Adipocyte (in vitro differentiated cells): ENCODE results near the gene RALGDS.
A peak's percentile ranks its signal among the peaks of the same experiment; 100 is the strongest.

Experiments
- DNase-seq: peaks from one replicate; pipeline ENCODE4 v3.0.0-alpha.2; 2015; ENCODE audit warnings: low read depth
- H3K27me3 ChIP-seq: replicated peaks from 2 replicates; pipeline ENCODE4 v1.7.0; 2013; ENCODE audit warnings: mild to moderate bottlenecking, low read length, moderate library complexity; ENCODE audit not compliant: control insufficient read depth, insufficient read depth
- H3K36me3 ChIP-seq: 2 replicates; pipeline ENCODE4 v1.7.0; 2013; ENCODE audit warnings: low read length, mild to moderate bottlenecking, moderate library complexity; ENCODE audit not compliant: control insufficient read depth, insufficient read depth, severe bottlenecking
- H3K4me1 ChIP-seq: 2 replicates; pipeline ENCODE4 v1.7.0; 2013; ENCODE audit warnings: mild to moderate bottlenecking, low read length, moderate library complexity; ENCODE audit not compliant: control insufficient read depth, insufficient read depth
- H3K4me3 ChIP-seq: 2 replicates; pipeline ENCODE4 v1.7.0; 2013; ENCODE audit warnings: mild to moderate bottlenecking, low read length, moderate library complexity
- H3K9ac ChIP-seq: 2 replicates; pipeline ENCODE4 v1.7.0; 2013; ENCODE audit warnings: mild to moderate bottlenecking, low read length, moderate library complexity
- H3K9me3 ChIP-seq: 2 replicates; pipeline ENCODE4 v1.7.0; 2013; ENCODE audit warnings: mild to moderate bottlenecking, low read length, moderate library complexity; ENCODE audit not compliant: control insufficient read depth

The RALGDS gene

GRCh38 chr9:133130685-133131244 lies 9.7 kb upstream of the RALGDS start:
- H3K27me3 ChIP-seq = no peaks in the 10 kb centered on the region

GRCh38 chr9:133129001-133129795 lies 8.2 kb upstream of the RALGDS start:
- no peak for DNase-seq
- H3K4me3 ChIP-seq = no peak overlapping the region

More at GRCh38 chr9:133130685-133131244, 9.7 kb upstream of the RALGDS start:
- no peaks in the 10 kb centered on the region for H3K36me3 ChIP-seq
- peaks cover 47% of the 10 kb centered on the region for H3K4me1 ChIP-seq
- no peaks in the 10 kb centered on the region for H3K9me3 ChIP-seq
- H3K4me3 ChIP-seq = no peak overlapping the region
- no peak overlapping the region for H3K9ac ChIP-seq
- no peak for DNase-seq

GRCh38 chr9:133128152-133128551 lies 7.1 kb upstream of the RALGDS start:
- Histone ChIP-seq H3K4me3 (no peak overlapping the region), H3K27me3 (no peaks in the 10 kb centered on the region), H3K4me1 (peaks cover 24% of the 10 kb centered on the region), H3K9ac (no peak overlapping the region), H3K36me3 (no peaks in the 10 kb centered on the region), H3K9me3 (no peaks in the 10 kb centered on the region)
- DNase-seq = no peak

More at GRCh38 chr9:133129001-133129795, 8.2 kb upstream of the RALGDS start:
- Histone ChIP-seq H3K27me3 (no peaks in the 10 kb centered on the region), H3K9me3 (no peaks in the 10 kb centered on the region), H3K9ac (no peak overlapping the region), H3K36me3 (no peaks in the 10 kb centered on the region), H3K4me1 (peaks cover 34% of the 10 kb centered on the region)

GRCh38 chr9:133127340-133127981 lies 6.4 kb upstream of the RALGDS start:
- no peak overlapping the region for H3K4me3 ChIP-seq
- peaks cover 27% of the 10 kb centered on the region for H3K4me1 ChIP-seq
- no peaks in the 10 kb centered on the region for H3K9me3 ChIP-seq
- no peak overlapping the region for H3K9ac ChIP-seq
- DNase-seq = no peak
- H3K36me3 ChIP-seq = no peaks in the 10 kb centered on the region
- no peaks in the 10 kb centered on the region for H3K27me3 ChIP-seq

GRCh38 chr9:133126697-133127339 lies 5.8 kb upstream of the RALGDS start:
- Histone ChIP-seq H3K27me3 (no peaks in the 10 kb centered on the region), H3K9me3 (no peaks in the 10 kb centered on the region), H3K36me3 (no peaks in the 10 kb centered on the region), H3K4me1 (peaks cover 32% of the 10 kb centered on the region), H3K4me3 (peak overlapping the region; percentile 65), H3K9ac (peak overlapping the region; percentile 39)
- DNase-seq = no peak

- Histone ChIP-seq H3K9ac (peak overlapping the region; percentile 39), H3K27me3 (no peaks in the 10 kb centered on the region), H3K36me3 (no peaks in the 10 kb centered on the region), H3K4me3 (peak overlapping the region; percentile 65), H3K9me3 (no peaks in the 10 kb centered on the region), H3K4me1 (peaks cover 32% of the 10 kb centered on the region)
- DNase-seq = peak; percentile 54
Observed at GRCh38 chr9:133125941-133126696, 5.1 kb upstream of the RALGDS start.

- no peaks in the 10 kb centered on the region for H3K9me3 ChIP-seq
- H3K4me3 ChIP-seq = no peak overlapping the region
- H3K36me3 ChIP-seq = no peaks in the 10 kb centered on the region
- H3K27me3 ChIP-seq = no peaks in the 10 kb centered on the region
- peaks cover 38% of the 10 kb centered on the region for H3K4me1 ChIP-seq
- H3K9ac ChIP-seq = no peak overlapping the region
- no peak for DNase-seq
Observed at GRCh38 chr9:133124907-133125275, 3.9 kb upstream of the RALGDS start.

- DNase-seq = no peak
- H3K9me3 ChIP-seq = no peaks in the 10 kb centered on the region
- no peak overlapping the region for H3K4me3 ChIP-seq
- H3K36me3 ChIP-seq = no peaks in the 10 kb centered on the region
- H3K27me3 ChIP-seq = no peaks in the 10 kb centered on the region
- peaks cover 44% of the 10 kb centered on the region for H3K4me1 ChIP-seq
- no peak overlapping the region for H3K9ac ChIP-seq
Observed at GRCh38 chr9:133124123-133124906, 3.3 kb upstream of the RALGDS start.

GRCh38 chr9:133122935-133123611 lies 2.0 kb upstream of the RALGDS start:
- Histone ChIP-seq H3K27me3 (no peaks in the 10 kb centered on the region), H3K4me1 (peaks cover 56% of the 10 kb centered on the region), H3K9ac (no peak overlapping the region), H3K36me3 (no peaks in the 10 kb centered on the region), H3K4me3 (no peak overlapping the region), H3K9me3 (no peaks in the 10 kb centered on the region)
- no peak for DNase-seq

- no peaks in the 10 kb centered on the region for H3K36me3 ChIP-seq
- no peak for DNase-seq
- H3K9ac ChIP-seq = no peak overlapping the region
- H3K27me3 ChIP-seq = no peaks in the 10 kb centered on the region
- H3K9me3 ChIP-seq = no peaks in the 10 kb centered on the region
- H3K4me3 ChIP-seq = no peak overlapping the region
- peaks cover 61% of the 10 kb centered on the region for H3K4me1 ChIP-seq
Observed at GRCh38 chr9:133122605-133122934, 1.5 kb upstream of the RALGDS start.
